Esophagus squamous epithelium (tissue), 5 donors: Measurements from ENCODE around the gene NEK4. TPM values are rescaled to one million over a fixed set of nuclear protein-coding genes. Genes with fewer than 3 reads are reported as not detected.
A peak's percentile ranks its signal among the peaks of the same experiment; 100 is the strongest.

Experiments
- DNase-seq: peaks from one replicate; lab custom pipeline; 2025; lab: John Stamatoyannopoulos, UW
- H3K27ac ChIP-seq, 4 donors: fragments of 200-600 bp; sonication (generic); one replicate each; pipeline ENCODE4 v1.5.1; 2016 to 2019; ENCODE audit warnings: mild to moderate bottlenecking in 1 of 4
- H3K27me3 ChIP-seq, 4 donors: fragments of 200-600 bp; sonication (generic); 1 replicate in 3 of 4; 2 replicates in 1 of 4; pipeline versions ENCODE4 v1.5.1 to v1.6.0; 2017 to 2021; ENCODE audit warnings: antibody characterized with exemption in 1 of 4
- H3K36me3 ChIP-seq, 3 donors: fragments of 200-600 bp; sonication (generic); one replicate each; pipeline ENCODE4 v1.5.1; 2016 to 2019
- H3K4me1 ChIP-seq, 3 donors: fragments of 200-600 bp; sonication (generic); one replicate each; pipeline ENCODE4 v1.5.1; 2017 to 2019
- H3K4me3 ChIP-seq, 4 donors: fragments of 200-600 bp; sonication (generic); 1 replicate in 3 of 4; 2 replicates in 1 of 4; pipeline ENCODE4 v1.5.1; 2016 to 2019; ENCODE audit warnings: mild to moderate bottlenecking in 2 of 4, moderate library complexity in 1 of 4
- H3K9me3 ChIP-seq, 3 donors: fragments of 200-600 bp; sonication (generic); one replicate each; pipeline ENCODE4 v1.5.1; 2016 to 2019
- POLR2A ChIP-seq, 4 donors: fragments of 450-650 bp; IDR thresholded peaks; one replicate each; pipeline ENCODE4 v1.6.1; 2017; ENCODE audit warnings: antibody characterized with exemption in 4 of 4, mild to moderate bottlenecking in 4 of 4, moderate library complexity in 3 of 4
- WGBS, 2 donors: methylation state at CpG; one replicate each; pipeline ENCODE4 v1.1.5; 2018; 5-methylcytosine and 5-hydroxymethylcytosine counted together
- intact Hi-C: fragments of 100-400 bp; cut with DNase I; formaldehyde crosslinking; loops from one replicate; pipeline ENCODE4 v1.15.0; 2022
- total RNA-seq, 4 donors: library from RNA; depleted of rRNA; stranded (reverse); fragments of >200 nt; gene quantifications; one replicate each; pipeline ENCODE4 v1.1.0, GENCODE V29; 2016
- TF ChIP-seq, protein P1 (sequence below), 6 experiments: fragments of 450-650 bp in 4 of 6; fragments of 200-600 bp in 2 of 6; sonication (generic) in 2 of 6; IDR thresholded peaks; one replicate each; pipeline ENCODE4 v1.5.1; 2016 to 2019; ENCODE audit warnings: antibody characterized with exemption in 6 of 6, mild to moderate bottlenecking in 4 of 6, moderate library complexity in 4 of 6
- donor health status: DM: yes; HTN: yes; CAD: no.

The NEK4 gene
- total RNA-seq, 4 donors from 2014 or later, result 8.0 to 16.6 (median 14.6) TPM

DNA sequence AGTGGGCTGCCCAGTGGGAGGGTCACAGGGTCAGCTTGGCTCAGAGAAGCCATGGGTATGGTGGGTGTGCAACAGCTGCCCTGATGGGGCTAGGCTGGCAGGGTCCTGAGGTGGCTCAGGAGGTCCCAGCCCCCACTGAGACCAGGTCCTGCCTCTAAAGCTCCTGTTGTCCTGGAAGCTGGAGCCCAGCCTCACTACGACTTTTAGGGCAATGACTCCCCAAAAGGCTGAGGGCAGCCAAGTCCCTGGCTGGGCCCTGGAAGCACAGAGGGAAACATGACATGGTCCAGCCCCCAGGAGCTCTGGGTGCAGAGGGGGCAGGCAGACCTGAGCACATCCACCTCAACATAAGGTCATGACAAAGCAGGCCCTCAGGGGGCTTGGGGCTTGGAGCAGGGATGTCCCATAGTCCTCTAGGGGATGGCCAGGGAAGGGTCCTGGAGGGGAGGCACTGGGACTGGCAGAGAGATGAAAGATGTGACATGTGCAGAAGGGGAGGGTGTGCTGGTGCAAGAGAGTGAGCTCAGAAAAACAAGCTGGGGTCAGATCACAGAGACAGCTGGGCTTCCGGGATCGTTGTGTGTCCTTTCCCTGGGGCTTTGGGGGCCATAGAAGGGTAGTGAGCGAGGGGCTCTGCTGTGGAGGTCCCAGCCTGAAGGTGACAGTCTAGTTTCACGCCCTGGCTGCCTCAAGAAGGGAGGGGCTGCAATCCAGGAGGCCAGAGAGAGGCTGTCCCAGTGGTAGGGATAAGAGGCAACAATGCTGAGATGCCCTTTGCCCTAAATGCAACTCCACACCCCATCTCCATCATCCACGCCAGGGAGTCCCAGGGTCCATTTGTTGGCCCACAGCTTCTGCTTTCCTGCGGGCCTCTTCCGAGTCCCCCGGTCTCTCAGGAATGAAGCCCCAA lies 23.2 kb upstream of the NEK4 start:
- intact Hi-C loops, result no loop called here
- DNase-seq, result no peak

DNA sequence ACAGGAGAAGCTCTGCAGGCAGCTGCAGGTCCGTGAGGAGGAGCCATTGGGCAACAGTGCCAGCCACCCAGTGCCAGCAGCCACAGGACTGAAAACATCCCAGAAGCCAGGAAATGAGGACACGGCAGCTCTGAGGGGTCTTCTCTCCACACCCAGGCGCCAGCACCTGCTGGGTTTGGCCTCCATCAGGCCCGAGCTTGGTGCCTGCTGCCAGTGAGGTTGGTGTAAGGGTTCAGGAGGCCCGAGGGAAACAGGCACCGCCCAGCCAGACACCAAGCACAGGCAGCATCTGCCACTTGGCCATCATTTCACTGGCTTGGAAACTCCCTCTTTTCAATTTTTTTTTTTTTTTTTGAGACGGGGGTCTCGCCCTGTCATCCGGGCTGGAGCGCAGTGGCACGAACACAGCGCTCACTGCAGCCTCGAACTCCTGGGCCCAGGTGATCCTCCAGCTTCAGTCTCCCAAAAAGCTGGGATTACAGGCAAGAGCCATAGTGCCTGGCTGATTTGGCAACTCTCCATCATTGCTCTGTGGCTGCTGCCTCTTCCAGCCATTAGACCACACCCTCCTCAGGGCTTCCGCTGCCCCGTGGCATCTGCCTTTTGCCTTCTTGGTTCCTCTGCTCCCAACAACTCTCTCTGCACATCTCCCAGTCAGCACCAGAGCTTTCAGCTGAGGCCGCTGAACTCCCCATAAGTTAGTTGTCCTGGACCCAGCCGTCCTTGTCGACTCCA lies 22.4 kb upstream of the NEK4 start:
- intact Hi-C loops, result no loop called here
- no peak overlapping the region for H3K4me3 ChIP-seq
- H3K4me1 ChIP-seq, result peaks cover 0 to 6% (median 0%) of the 10 kb centered on the region in 3 donors
- H3K9me3 ChIP-seq, result no peaks in the 10 kb centered on the region
- 70 to 73% methylated on average over 12 to 13 of the region's 18 CpGs for WGBS, 2 donors
- peak overlapping the region in 1 of 4 donors; percentile 62 for H3K27ac ChIP-seq
- H3K36me3 ChIP-seq, result no peaks in the 10 kb centered on the region
- no peaks in the 10 kb centered on the region for H3K27me3 ChIP-seq
- DNase-seq, result no peak
- TF ChIP-seq, protein P1, sequence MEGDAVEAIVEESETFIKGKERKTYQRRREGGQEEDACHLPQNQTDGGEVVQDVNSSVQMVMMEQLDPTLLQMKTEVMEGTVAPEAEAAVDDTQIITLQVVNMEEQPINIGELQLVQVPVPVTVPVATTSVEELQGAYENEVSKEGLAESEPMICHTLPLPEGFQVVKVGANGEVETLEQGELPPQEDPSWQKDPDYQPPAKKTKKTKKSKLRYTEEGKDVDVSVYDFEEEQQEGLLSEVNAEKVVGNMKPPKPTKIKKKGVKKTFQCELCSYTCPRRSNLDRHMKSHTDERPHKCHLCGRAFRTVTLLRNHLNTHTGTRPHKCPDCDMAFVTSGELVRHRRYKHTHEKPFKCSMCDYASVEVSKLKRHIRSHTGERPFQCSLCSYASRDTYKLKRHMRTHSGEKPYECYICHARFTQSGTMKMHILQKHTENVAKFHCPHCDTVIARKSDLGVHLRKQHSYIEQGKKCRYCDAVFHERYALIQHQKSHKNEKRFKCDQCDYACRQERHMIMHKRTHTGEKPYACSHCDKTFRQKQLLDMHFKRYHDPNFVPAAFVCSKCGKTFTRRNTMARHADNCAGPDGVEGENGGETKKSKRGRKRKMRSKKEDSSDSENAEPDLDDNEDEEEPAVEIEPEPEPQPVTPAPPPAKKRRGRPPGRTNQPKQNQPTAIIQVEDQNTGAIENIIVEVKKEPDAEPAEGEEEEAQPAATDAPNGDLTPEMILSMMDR (IDR thresholded peaks at IDR 0.05), result no peak
- no peak for TF ChIP-seq POLR2A (IDR thresholded peaks at IDR 0.05)

More for the DNA sequence above, 23.2 kb upstream of the NEK4 start:
- H3K4me3 ChIP-seq, result no peak overlapping the region
- no peaks in the 10 kb centered on the region for H3K27me3 ChIP-seq
- peak overlapping the region in 1 of 4 donors; percentile 62 for H3K27ac ChIP-seq
- H3K9me3 ChIP-seq, result no peaks in the 10 kb centered on the region
- no peak for TF ChIP-seq POLR2A (IDR thresholded peaks at IDR 0.05)
- TF ChIP-seq, protein P1 (IDR thresholded peaks at IDR 0.05), result no peak
- no peaks in the 10 kb centered on the region for H3K36me3 ChIP-seq
- peaks cover 0 to 6% (median 0%) of the 10 kb centered on the region in 3 donors for H3K4me1 ChIP-seq
- 70 to 77% methylated on average over 5 to 6 of the region's 9 CpGs for WGBS, 2 donors

DNA sequence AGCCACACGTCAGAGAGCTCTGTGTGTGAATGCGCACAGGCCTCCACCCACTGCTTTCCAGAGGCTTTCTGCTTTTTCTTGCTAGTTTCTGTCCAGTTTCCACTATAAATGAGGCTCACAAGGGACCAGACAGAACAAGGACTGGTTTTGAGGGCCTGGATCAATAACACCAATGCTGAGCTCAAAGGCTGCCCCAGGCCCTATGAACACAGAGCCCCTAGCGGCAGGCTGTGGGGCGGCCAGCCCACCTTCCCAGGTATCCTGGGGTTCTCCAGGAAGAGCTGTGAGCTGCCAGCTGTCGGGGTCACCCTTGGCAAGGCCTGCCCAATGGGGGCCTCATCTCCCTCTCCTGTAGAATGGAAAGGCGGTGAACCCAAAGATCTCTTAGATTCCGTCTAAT lies 21.7 kb upstream of the NEK4 start:
- Histone ChIP-seq H3K27ac (no peak overlapping the region), H3K36me3 (no peaks in the 10 kb centered on the region), H3K4me1 (peaks cover 0 to 6% (median 0%) of the 10 kb centered on the region in 3 donors), H3K9me3 (no peaks in the 10 kb centered on the region), H3K4me3 (no peak overlapping the region), H3K27me3 (no peaks in the 10 kb centered on the region)
- 89 to 94% methylated on average over 3 to 5 of the region's 7 CpGs for WGBS, 2 donors
- no peak for DNase-seq
- TF ChIP-seq POLR2A (IDR thresholded peaks at IDR 0.05), result no peak
- TF ChIP-seq, protein P1 (IDR thresholded peaks at IDR 0.05), result no peak
- intact Hi-C loops, result no loop called here

DNA sequence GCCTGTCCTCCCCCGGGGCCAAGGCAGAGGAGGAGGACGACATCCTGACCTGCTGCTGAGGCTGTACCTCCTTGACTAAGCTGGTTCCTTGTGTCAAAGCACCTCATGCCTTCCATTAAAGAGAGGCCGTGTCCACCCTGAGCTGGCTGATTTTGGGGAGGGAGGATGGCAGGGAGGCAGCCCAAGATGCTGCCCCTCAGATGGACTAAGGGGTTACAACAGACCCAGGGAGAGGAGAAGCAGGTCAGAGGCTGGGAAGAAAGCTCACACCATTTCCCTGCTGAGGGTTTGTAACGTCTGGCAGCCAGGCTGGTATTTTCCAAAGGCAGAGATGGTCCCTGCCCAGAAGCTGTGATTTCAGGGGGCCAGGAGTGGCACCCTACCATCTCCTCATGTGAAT lies 21.2 kb upstream of the NEK4 start:
- H3K4me1 ChIP-seq, result peaks cover 0 to 6% (median 0%) of the 10 kb centered on the region in 3 donors
- no peak for DNase-seq
- intact Hi-C loops, result no loop called here
- no peak overlapping the region for H3K4me3 ChIP-seq
- H3K27me3 ChIP-seq, result no peaks in the 10 kb centered on the region
- WGBS, 2 donors, result 0% methylated on average over 1 of the region's 4 CpGs; no CpG with 5 or more reads in 1 of the 2 donors
- H3K27ac ChIP-seq, result no peak overlapping the region
- no peaks in the 10 kb centered on the region for H3K9me3 ChIP-seq
- TF ChIP-seq, protein P1 (IDR thresholded peaks at IDR 0.05), result no peak
- no peak for TF ChIP-seq POLR2A (IDR thresholded peaks at IDR 0.05)
- no peaks in the 10 kb centered on the region for H3K36me3 ChIP-seq
